PC-9 (cell line): ENCODE results near the gene ING2. TPM values are rescaled to one million over a fixed set of nuclear protein-coding genes. Genes with fewer than 3 reads are reported as not detected.

Experiments
- BruUV-seq: library from RNA; stranded (reverse); fragments of 400-500 nt; replicated peaks from 2 replicates; lab custom pipeline; 2021; lab: Mats Ljungman, UMichigan
- CTCF ChIA-PET: fragments of 300-600 bp; sonication (Branson Sonifier 250); formaldehyde crosslinking; loops from one replicate; lab custom pipeline; 2022; ENCODE audit warnings: antibody characterized with exemption; lab: Charles Lee
- POLR2A ChIA-PET: fragments of 300-600 bp; sonication (Branson Sonifier 250); formaldehyde crosslinking; loops from one replicate; lab custom pipeline; 2022; ENCODE audit warnings: antibody characterized with exemption; ENCODE audit not compliant: unreplicated experiment; lab: Charles Lee
- DNase-seq, 2 experiments: peaks; one replicate each; pipeline versions ENCODE4 v3.0.0 to v3.0.0-alpha.2; 2015 to 2022; ENCODE audit warnings: mixed read lengths in 1 of 2
- H2AFZ ChIP-seq: fragments of 200-600 bp; sonication (generic); 2 replicates; pipeline ENCODE4 v1.8.1; 2017; ENCODE audit warnings: antibody characterized with exemption
- H3F3A ChIP-seq: fragments of 200-600 bp; sonication (generic); 2 replicates; pipeline ENCODE4 v1.8.1; 2017; ENCODE audit warnings: antibody characterized with exemption, mild to moderate bottlenecking, low read depth; ENCODE audit not compliant: insufficient read depth
- H3K27ac ChIP-seq: fragments of 200-600 bp; sonication (generic); 2 replicates; pipeline ENCODE4 v1.6.1; 2016; ENCODE audit warnings: mixed run types
- H3K27me3 ChIP-seq: fragments of 200-600 bp; sonication (generic); 2 replicates; pipeline ENCODE4 v1.6.1; 2016; ENCODE audit warnings: low read depth, mixed run types; ENCODE audit not compliant: insufficient read depth
- H3K36me3 ChIP-seq: fragments of 200-600 bp; sonication (generic); 2 replicates; pipeline ENCODE4 v1.6.1; 2016; ENCODE audit warnings: low read depth, mixed run types
- H3K4me1 ChIP-seq: fragments of 200-600 bp; sonication (generic); replicated peaks from 2 replicates; pipeline ENCODE4 v1.6.1; 2016; ENCODE audit warnings: mixed run types; ENCODE audit not compliant: insufficient read depth
- H3K4me2 ChIP-seq: fragments of 200-600 bp; sonication (generic); 2 replicates; pipeline ENCODE4 v1.6.1; 2017; ENCODE audit warnings: mixed run types
- H3K4me3 ChIP-seq: fragments of 200-600 bp; sonication (generic); 2 replicates; pipeline ENCODE4 v1.6.1; 2016; ENCODE audit warnings: mixed run types
- H3K79me2 ChIP-seq: fragments of 200-600 bp; sonication (generic); 2 replicates; pipeline ENCODE4 v1.6.1; 2017; ENCODE audit warnings: low read depth, mixed run types
- H3K9me2 ChIP-seq: fragments of 200-600 bp; sonication (generic); 2 replicates; pipeline ENCODE4 v1.8.1; 2017; ENCODE audit warnings: mild to moderate bottlenecking; ENCODE audit not compliant: insufficient read depth
- H3K9me3 ChIP-seq: fragments of 200-600 bp; sonication (generic); 2 replicates; pipeline ENCODE4 v1.8.1; 2016; ENCODE audit warnings: low read depth; ENCODE audit not compliant: insufficient read depth
- H4K20me1 ChIP-seq: fragments of 200-600 bp; sonication (generic); 2 replicates; pipeline ENCODE4 v1.8.1; 2017; ENCODE audit not compliant: insufficient read depth
- EZH2 ChIP-seq: fragments of 200-600 bp; sonication (generic); IDR thresholded peaks from 2 replicates; pipeline ENCODE4 v1.8.0; 2017; ENCODE audit warnings: antibody characterized with exemption, low read depth
- intact Hi-C: fragments of 100-400 bp; cut with micrococcal nuclease; formaldehyde crosslinking; loops from one replicate; pipeline ENCODE4 v1.10.0; 2022; ENCODE audit not compliant: unreplicated experiment
- total RNA-seq: library from RNA; stranded (reverse); gene quantifications from 2 replicates; pipeline ENCODE4 v1.2.3, GENCODE V29; 2021
- TF ChIP-seq, protein P1 (sequence below): fragments of 200-600 bp; sonication (generic); conservative IDR thresholded peaks from 2 replicates; pipeline ENCODE4 v1.6.1; 2017; ENCODE audit warnings: mixed run types, antibody characterized with exemption, mild to moderate bottlenecking, moderate library complexity

Gene ING2
- total RNA-seq, 1 experiment from 2014 or later, result 11.6 TPM

GRCh38 chr4:183505611-183506388, 942 bp downstream of the ING2 start:
- CTCF ChIA-PET, result no interaction called here
- no peaks in the 10 kb centered on the region; the same call in 1 of the 2 replicates for H3F3A ChIP-seq
- DNase-seq, result peak; percentile 75 to 82
- no peaks in the 10 kb centered on the region for H3K36me3 ChIP-seq
- peak overlapping the region; percentile 63 for H3K4me3 ChIP-seq
- no peaks in the 10 kb centered on the region for H4K20me1 ChIP-seq
- H3K9me3 ChIP-seq, result no peaks in the 10 kb centered on the region
- intact Hi-C loops, result loop anchor here (2.0 kb wide), 2 partner anchors 33 to 61 kb away; partner anchors contain the start of gene CDKN2AIP
- POLR2A ChIA-PET, result no interaction called here
- H2AFZ ChIP-seq, result peak overlapping the region; percentile 83
- peak overlapping the region; percentile 71 for H3K27ac ChIP-seq
- peaks cover 11% of the 10 kb centered on the region for H3K4me1 ChIP-seq
- no peaks in the 10 kb centered on the region for H3K9me2 ChIP-seq
- peak overlapping the region; percentile 62 for H3K4me2 ChIP-seq
- no TSS peak for BruUV-seq
- H3K27me3 ChIP-seq, result no peaks in the 10 kb centered on the region
- no peak for TF ChIP-seq EZH2
- TF ChIP-seq, protein P1, sequence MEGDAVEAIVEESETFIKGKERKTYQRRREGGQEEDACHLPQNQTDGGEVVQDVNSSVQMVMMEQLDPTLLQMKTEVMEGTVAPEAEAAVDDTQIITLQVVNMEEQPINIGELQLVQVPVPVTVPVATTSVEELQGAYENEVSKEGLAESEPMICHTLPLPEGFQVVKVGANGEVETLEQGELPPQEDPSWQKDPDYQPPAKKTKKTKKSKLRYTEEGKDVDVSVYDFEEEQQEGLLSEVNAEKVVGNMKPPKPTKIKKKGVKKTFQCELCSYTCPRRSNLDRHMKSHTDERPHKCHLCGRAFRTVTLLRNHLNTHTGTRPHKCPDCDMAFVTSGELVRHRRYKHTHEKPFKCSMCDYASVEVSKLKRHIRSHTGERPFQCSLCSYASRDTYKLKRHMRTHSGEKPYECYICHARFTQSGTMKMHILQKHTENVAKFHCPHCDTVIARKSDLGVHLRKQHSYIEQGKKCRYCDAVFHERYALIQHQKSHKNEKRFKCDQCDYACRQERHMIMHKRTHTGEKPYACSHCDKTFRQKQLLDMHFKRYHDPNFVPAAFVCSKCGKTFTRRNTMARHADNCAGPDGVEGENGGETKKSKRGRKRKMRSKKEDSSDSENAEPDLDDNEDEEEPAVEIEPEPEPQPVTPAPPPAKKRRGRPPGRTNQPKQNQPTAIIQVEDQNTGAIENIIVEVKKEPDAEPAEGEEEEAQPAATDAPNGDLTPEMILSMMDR, result no peak
- peaks cover 44% of the 10 kb centered on the region for H3K79me2 ChIP-seq

DNA sequence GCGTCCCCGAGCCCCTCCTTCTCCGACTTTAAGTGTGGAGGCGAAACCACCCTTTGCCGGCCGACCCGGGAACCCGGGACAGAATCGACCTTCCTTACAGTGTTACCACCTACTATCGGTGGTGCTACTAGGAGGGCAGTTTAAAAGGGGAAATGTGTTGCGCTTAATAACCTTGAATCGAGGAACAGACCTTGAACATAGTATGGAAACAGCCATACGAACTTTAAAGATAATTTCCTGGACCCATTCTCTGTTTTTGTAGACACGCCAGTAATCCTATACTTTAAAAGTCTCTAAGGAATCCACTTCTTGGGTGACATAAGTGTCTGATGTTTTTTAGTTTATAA, 1.5 kb downstream of the ING2 start:
- peak overlapping the region; percentile 71 for H3K27ac ChIP-seq
- peaks cover 11% of the 10 kb centered on the region for H3K4me1 ChIP-seq
- no peaks in the 10 kb centered on the region for H3K9me2 ChIP-seq
- H3K27me3 ChIP-seq, result no peaks in the 10 kb centered on the region
- peak overlapping the region; percentile 83 for H2AFZ ChIP-seq
- TF ChIP-seq, protein P1, result no peak
- TF ChIP-seq EZH2, result no peak
- intact Hi-C loops, result no loop called here
- no TSS peak for BruUV-seq
- H3K36me3 ChIP-seq, result no peaks in the 10 kb centered on the region
- H3K79me2 ChIP-seq, result peaks cover 43% of the 10 kb centered on the region
- no peak for DNase-seq
- CTCF ChIA-PET, result no interaction called here
- H3K4me2 ChIP-seq, result peak overlapping the region; percentile 62
- no peaks in the 10 kb centered on the region; the same call in 1 of the 2 replicates for H3F3A ChIP-seq
- H3K4me3 ChIP-seq, result peak overlapping the region; percentile 63
- POLR2A ChIA-PET, result no interaction called here
- no peaks in the 10 kb centered on the region for H3K9me3 ChIP-seq
- H4K20me1 ChIP-seq, result no peaks in the 10 kb centered on the region

DNA sequence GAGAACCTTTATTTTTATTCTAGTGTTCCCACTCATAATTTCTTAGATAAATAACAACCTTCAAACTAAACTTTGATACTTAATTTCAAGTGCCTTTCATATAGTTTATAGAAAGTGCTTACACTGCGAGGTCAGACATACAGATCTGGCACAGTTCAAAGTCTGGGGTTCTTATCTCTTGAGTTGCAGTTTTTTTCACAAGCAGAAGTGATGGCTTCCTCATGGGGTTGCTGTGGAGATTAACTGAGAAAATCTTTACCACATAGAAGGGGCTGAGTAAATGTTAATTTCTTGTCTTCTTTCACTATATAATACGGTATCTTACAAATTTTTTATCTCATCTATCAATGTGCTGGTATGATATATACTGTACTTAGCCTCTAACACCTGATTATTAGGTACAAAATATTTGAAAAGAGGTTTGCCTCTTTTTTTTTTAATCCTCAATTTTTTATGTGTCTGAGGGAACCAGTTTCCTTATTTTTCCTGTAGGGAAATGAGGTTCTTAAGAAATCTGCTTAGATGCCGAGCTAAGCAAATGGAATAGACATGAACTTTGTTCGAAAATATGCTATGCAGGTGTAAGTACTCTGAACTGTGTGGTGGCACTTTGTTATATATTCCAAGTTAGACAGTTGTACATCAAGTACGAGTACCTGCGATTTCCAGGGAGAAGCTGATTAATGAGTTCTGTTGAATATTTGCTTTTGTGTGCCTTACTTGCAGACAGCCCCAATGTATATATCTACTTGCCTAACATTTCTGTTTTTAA, 3.3 kb downstream of the ING2 start:
- no TSS peak for BruUV-seq
- Histone ChIP-seq H3K4me1 (0 out of 2 replicates have a peak, but pooled peaks cover under 1% of the 10 kb centered on the region), H4K20me1 (no peaks in the 10 kb centered on the region), H3K4me2 (no peak overlapping the region), H3K9me2 (no peaks in the 10 kb centered on the region), H2AFZ (no peak overlapping the region), H3K36me3 (no peaks in the 10 kb centered on the region), H3K9me3 (no peaks in the 10 kb centered on the region), H3K4me3 (no peak overlapping the region), H3K27me3 (no peaks in the 10 kb centered on the region), H3K27ac (no peak overlapping the region), H3F3A (no peaks in the 10 kb centered on the region; the same call in 1 of the 2 replicates), H3K79me2 (peaks cover 31% of the 10 kb centered on the region)
- ChIA-PET CTCF (interaction anchor here (0.6 kb wide), 1 partner anchor 30 kb away, joined by 4 read pairs; no protein-coding TSS in a partner anchor), POLR2A (no interaction called here)
- intact Hi-C loops, result no loop called here
- no peak for TF ChIP-seq EZH2
- TF ChIP-seq, protein P1, result no peak
- no peak for DNase-seq
